Measurements from ENCODE around the gene ARHGAP24. TPM values are rescaled to one million over a fixed set of nuclear protein-coding genes. Genes with fewer than 3 reads are reported as not detected.
"Not testable (repeated sequence)": the region's sequence is repeated elsewhere in the genome, so short reads cannot be mapped to it uniquely, and the experiment has no call there.

Gene ARHGAP24
- total RNA-seq, 2 donors from 2014 or later, result 0.40 TPM; not detected in 1

- Mint-ChIP-seq H3K36me3 (ENCODE audit: low read depth) (no peaks in the 10 kb centered on the region), H3K4me1 (no peaks in the 10 kb centered on the region), H3K27ac (no peak overlapping the region), H3K27me3 (no peaks in the 10 kb centered on the region), H3K4me3 (no peak overlapping the region), H3K9me3 (no peaks in the 10 kb centered on the region)
- ATAC-seq (replicated peaks), result no peak
These were observed 395.5 kb downstream of the ARHGAP24 start for GRCh38 chr4:85870298-85871083.

GRCh38 chr4:85873566-85873965, 398.6 kb downstream of the ARHGAP24 start:
- Mint-ChIP-seq H3K4me1 (no peaks in the 10 kb centered on the region), H3K36me3 (ENCODE audit: low read depth) (no peaks in the 10 kb centered on the region), H3K9me3 (no peaks in the 10 kb centered on the region), H3K27ac (no peak overlapping the region), H3K27me3 (no peaks in the 10 kb centered on the region), H3K4me3 (no peak overlapping the region)
- no peak for ATAC-seq (replicated peaks)

GRCh38 chr4:85879518-85879917, 404.6 kb downstream of the ARHGAP24 start:
- no peak for ATAC-seq (replicated peaks)
- Mint-ChIP-seq H3K4me1 (no peaks in the 10 kb centered on the region), H3K27ac (no peak overlapping the region), H3K36me3 (ENCODE audit: low read depth) (no peaks in the 10 kb centered on the region), H3K4me3 (no peak overlapping the region), H3K27me3 (no peaks in the 10 kb centered on the region), H3K9me3 (no peaks in the 10 kb centered on the region)

GRCh38 chr4:85883180-85883579, 408.2 kb downstream of the ARHGAP24 start:
- Mint-ChIP-seq H3K27ac (no peak overlapping the region), H3K27me3 (no peaks in the 10 kb centered on the region)

GRCh38 chr4:85884251-85884650, 409.3 kb downstream of the ARHGAP24 start:
- H3K9me3 Mint-ChIP-seq, result no peaks in the 10 kb centered on the region
- no peak overlapping the region for H3K27ac Mint-ChIP-seq
- H3K36me3 Mint-ChIP-seq (ENCODE audit: low read depth), result no peaks in the 10 kb centered on the region
- no peaks in the 10 kb centered on the region for H3K4me1 Mint-ChIP-seq
- no peak overlapping the region for H3K4me3 Mint-ChIP-seq
- ATAC-seq (replicated peaks), result no peak
- H3K27me3 Mint-ChIP-seq, result no peaks in the 10 kb centered on the region

More at GRCh38 chr4:85883180-85883579, 408.2 kb downstream of the ARHGAP24 start:
- H3K36me3 Mint-ChIP-seq (ENCODE audit: low read depth), result no peaks in the 10 kb centered on the region
- no peak overlapping the region for H3K4me3 Mint-ChIP-seq
- ATAC-seq (replicated peaks), result no peak
- H3K9me3 Mint-ChIP-seq, result no peaks in the 10 kb centered on the region
- no peaks in the 10 kb centered on the region for H3K4me1 Mint-ChIP-seq

GRCh38 chr4:85886665-85887064, 411.7 kb downstream of the ARHGAP24 start:
- Mint-ChIP-seq H3K4me1 (no peaks in the 10 kb centered on the region), H3K9me3 (peaks cover 8% of the 10 kb centered on the region), H3K4me3 (no peak overlapping the region), H3K27ac (no peak overlapping the region), H3K36me3 (ENCODE audit: low read depth) (no peaks in the 10 kb centered on the region), H3K27me3 (no peaks in the 10 kb centered on the region)
- no peak for ATAC-seq (replicated peaks)

- Mint-ChIP-seq H3K27ac (no peak overlapping the region), H3K4me3 (no peak overlapping the region), H3K9me3 (peaks cover 12% of the 10 kb centered on the region), H3K4me1 (no peaks in the 10 kb centered on the region), H3K27me3 (no peaks in the 10 kb centered on the region), H3K36me3 (ENCODE audit: low read depth) (no peaks in the 10 kb centered on the region)
- ATAC-seq (replicated peaks), result no peak
These were observed 414.4 kb downstream of the ARHGAP24 start for GRCh38 chr4:85889314-85889713.

GRCh38 chr4:85895755-85896154, 420.8 kb downstream of the ARHGAP24 start:
- no peaks in the 10 kb centered on the region for H3K4me1 Mint-ChIP-seq
- ATAC-seq (replicated peaks), result no peak
- no peak overlapping the region for H3K27ac Mint-ChIP-seq
- no peaks in the 10 kb centered on the region for H3K36me3 Mint-ChIP-seq (ENCODE audit: low read depth)
- peaks cover 4% of the 10 kb centered on the region for H3K9me3 Mint-ChIP-seq
- no peak overlapping the region for H3K4me3 Mint-ChIP-seq
- H3K27me3 Mint-ChIP-seq, result no peaks in the 10 kb centered on the region

- no peaks in the 10 kb centered on the region for H3K36me3 Mint-ChIP-seq (ENCODE audit: low read depth)
These were observed 423.3 kb downstream of the ARHGAP24 start for GRCh38 chr4:85898231-85898630.

GRCh38 chr4:85901500-85901899, 426.6 kb downstream of the ARHGAP24 start:
- ATAC-seq (replicated peaks), result no peak
- H3K27ac Mint-ChIP-seq, result no peak overlapping the region
- H3K9me3 Mint-ChIP-seq, result no peaks in the 10 kb centered on the region
- H3K27me3 Mint-ChIP-seq, result no peaks in the 10 kb centered on the region
- no peaks in the 10 kb centered on the region for H3K36me3 Mint-ChIP-seq (ENCODE audit: low read depth)
- H3K4me3 Mint-ChIP-seq, result no peak overlapping the region
- H3K4me1 Mint-ChIP-seq, result no peaks in the 10 kb centered on the region

More at GRCh38 chr4:85898231-85898630, 423.3 kb downstream of the ARHGAP24 start:
- H3K27me3 Mint-ChIP-seq, result no peaks in the 10 kb centered on the region
- H3K9me3 Mint-ChIP-seq, result peaks cover 4% of the 10 kb centered on the region
- H3K4me1 Mint-ChIP-seq, result no peaks in the 10 kb centered on the region
- no peak for ATAC-seq (replicated peaks)
- H3K27ac Mint-ChIP-seq, result no peak overlapping the region
- no peak overlapping the region for H3K4me3 Mint-ChIP-seq

GRCh38 chr4:85902647-85903046, 427.7 kb downstream of the ARHGAP24 start:
- ATAC-seq (replicated peaks); H3K4me3 Mint-ChIP-seq; H3K27me3 Mint-ChIP-seq; H3K4me1 Mint-ChIP-seq; H3K27ac Mint-ChIP-seq; H3K9me3 Mint-ChIP-seq; H3K36me3 Mint-ChIP-seq (ENCODE audit: low read depth): not testable (repeated sequence)

- H3K27me3 Mint-ChIP-seq, result no peaks in the 10 kb centered on the region
- no peak overlapping the region for H3K4me3 Mint-ChIP-seq
- no peaks in the 10 kb centered on the region for H3K9me3 Mint-ChIP-seq
- H3K36me3 Mint-ChIP-seq (ENCODE audit: low read depth), result no peaks in the 10 kb centered on the region
- no peak for ATAC-seq (replicated peaks)
- H3K27ac Mint-ChIP-seq, result no peak overlapping the region
- H3K4me1 Mint-ChIP-seq, result no peaks in the 10 kb centered on the region
These were observed 430.8 kb downstream of the ARHGAP24 start for GRCh38 chr4:85905761-85906160.

- Mint-ChIP-seq H3K9me3 (no peaks in the 10 kb centered on the region), H3K27ac (no peak overlapping the region)
These were observed 432.1 kb downstream of the ARHGAP24 start for GRCh38 chr4:85907001-85907400.

GRCh38 chr4:85909851-85910250, 434.9 kb downstream of the ARHGAP24 start:
- no peak overlapping the region for H3K4me3 Mint-ChIP-seq

More at GRCh38 chr4:85907001-85907400, 432.1 kb downstream of the ARHGAP24 start:
- Mint-ChIP-seq H3K4me3 (no peak overlapping the region), H3K36me3 (ENCODE audit: low read depth) (no peaks in the 10 kb centered on the region), H3K4me1 (no peaks in the 10 kb centered on the region), H3K27me3 (no peaks in the 10 kb centered on the region)
- ATAC-seq (replicated peaks), result no peak

GRCh38 chr4:85910985-85911384, 436.0 kb downstream of the ARHGAP24 start:
- ATAC-seq (replicated peaks), result no peak

More at GRCh38 chr4:85909851-85910250, 434.9 kb downstream of the ARHGAP24 start:
- no peaks in the 10 kb centered on the region for H3K27me3 Mint-ChIP-seq
- H3K4me1 Mint-ChIP-seq, result no peaks in the 10 kb centered on the region
- no peak for ATAC-seq (replicated peaks)
- H3K9me3 Mint-ChIP-seq, result no peaks in the 10 kb centered on the region
- no peak overlapping the region for H3K27ac Mint-ChIP-seq
- no peaks in the 10 kb centered on the region for H3K36me3 Mint-ChIP-seq (ENCODE audit: low read depth)

More at GRCh38 chr4:85910985-85911384, 436.0 kb downstream of the ARHGAP24 start:
- Mint-ChIP-seq H3K4me1 (no peaks in the 10 kb centered on the region), H3K36me3 (ENCODE audit: low read depth) (no peaks in the 10 kb centered on the region), H3K27ac (no peak overlapping the region), H3K27me3 (no peaks in the 10 kb centered on the region), H3K4me3 (no peak overlapping the region), H3K9me3 (no peaks in the 10 kb centered on the region)
